22Rv1 (cell line): ENCODE data around the gene PDP2.

Experiments
- H3K27ac ChIP-seq: fragments of 450-650 bp; 2 replicates; pipeline ENCODE4 v1.5.1; 2017
- ZFX ChIP-seq: fragments of 450-650 bp; IDR thresholded peaks from 2 replicates; pipeline ENCODE4 v1.6.1; 2017; ENCODE audit warnings: antibody characterized with exemption, borderline replicate concordance
- TF ChIP-seq, protein P1 (sequence below): fragments of 450-650 bp; IDR thresholded peaks from 2 replicates; pipeline ENCODE4 v1.5.1; 2017; ENCODE audit warnings: mild to moderate bottlenecking

PDP2 gene

DNA sequence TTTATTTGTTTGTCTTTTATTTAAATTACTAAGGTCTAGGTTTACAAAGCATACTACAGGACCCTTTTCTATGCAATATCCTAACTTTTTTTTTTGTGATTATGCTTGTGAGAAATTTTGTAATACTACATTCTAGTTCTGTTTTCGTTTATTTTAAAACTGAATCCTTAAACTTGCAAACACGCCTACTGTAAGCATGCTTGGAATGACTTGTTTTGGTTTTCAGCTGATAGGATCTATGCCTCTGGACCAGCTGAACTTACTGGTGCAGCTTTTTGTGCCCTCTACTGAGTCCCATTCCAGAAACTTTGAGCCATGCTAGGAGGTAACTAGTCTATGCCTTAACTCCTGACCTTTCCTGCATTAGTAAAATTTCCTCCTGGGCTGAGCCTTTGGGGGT, 6.0 kb downstream of the PDP2 start:
- no peak for TF ChIP-seq ZFX
- TF ChIP-seq, protein P1, sequence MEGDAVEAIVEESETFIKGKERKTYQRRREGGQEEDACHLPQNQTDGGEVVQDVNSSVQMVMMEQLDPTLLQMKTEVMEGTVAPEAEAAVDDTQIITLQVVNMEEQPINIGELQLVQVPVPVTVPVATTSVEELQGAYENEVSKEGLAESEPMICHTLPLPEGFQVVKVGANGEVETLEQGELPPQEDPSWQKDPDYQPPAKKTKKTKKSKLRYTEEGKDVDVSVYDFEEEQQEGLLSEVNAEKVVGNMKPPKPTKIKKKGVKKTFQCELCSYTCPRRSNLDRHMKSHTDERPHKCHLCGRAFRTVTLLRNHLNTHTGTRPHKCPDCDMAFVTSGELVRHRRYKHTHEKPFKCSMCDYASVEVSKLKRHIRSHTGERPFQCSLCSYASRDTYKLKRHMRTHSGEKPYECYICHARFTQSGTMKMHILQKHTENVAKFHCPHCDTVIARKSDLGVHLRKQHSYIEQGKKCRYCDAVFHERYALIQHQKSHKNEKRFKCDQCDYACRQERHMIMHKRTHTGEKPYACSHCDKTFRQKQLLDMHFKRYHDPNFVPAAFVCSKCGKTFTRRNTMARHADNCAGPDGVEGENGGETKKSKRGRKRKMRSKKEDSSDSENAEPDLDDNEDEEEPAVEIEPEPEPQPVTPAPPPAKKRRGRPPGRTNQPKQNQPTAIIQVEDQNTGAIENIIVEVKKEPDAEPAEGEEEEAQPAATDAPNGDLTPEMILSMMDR = no peak
- H3K27ac ChIP-seq = no peak overlapping the region

DNA sequence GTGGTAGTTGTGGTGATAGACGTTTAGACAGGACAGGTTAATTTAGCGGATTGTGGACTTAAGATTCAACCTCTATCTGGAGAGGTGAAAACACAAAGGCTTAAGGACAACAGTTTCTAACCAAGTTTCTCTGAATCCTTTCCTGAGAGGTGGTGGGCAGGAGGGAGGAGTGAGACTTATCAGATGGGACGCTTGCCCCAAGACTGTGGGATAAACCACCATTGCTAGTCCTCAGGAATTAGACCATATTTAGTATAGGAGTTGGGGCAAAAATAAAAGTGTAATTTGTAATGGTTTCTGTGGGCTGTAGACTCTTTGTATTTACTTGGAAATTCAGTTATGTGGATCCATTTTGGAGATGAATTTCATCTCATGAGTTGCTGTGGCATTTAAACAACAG, 6.6 kb downstream of the PDP2 start:
- H3K27ac ChIP-seq = no peak overlapping the region
- TF ChIP-seq, protein P1 = no peak
- no peak for TF ChIP-seq ZFX

DNA sequence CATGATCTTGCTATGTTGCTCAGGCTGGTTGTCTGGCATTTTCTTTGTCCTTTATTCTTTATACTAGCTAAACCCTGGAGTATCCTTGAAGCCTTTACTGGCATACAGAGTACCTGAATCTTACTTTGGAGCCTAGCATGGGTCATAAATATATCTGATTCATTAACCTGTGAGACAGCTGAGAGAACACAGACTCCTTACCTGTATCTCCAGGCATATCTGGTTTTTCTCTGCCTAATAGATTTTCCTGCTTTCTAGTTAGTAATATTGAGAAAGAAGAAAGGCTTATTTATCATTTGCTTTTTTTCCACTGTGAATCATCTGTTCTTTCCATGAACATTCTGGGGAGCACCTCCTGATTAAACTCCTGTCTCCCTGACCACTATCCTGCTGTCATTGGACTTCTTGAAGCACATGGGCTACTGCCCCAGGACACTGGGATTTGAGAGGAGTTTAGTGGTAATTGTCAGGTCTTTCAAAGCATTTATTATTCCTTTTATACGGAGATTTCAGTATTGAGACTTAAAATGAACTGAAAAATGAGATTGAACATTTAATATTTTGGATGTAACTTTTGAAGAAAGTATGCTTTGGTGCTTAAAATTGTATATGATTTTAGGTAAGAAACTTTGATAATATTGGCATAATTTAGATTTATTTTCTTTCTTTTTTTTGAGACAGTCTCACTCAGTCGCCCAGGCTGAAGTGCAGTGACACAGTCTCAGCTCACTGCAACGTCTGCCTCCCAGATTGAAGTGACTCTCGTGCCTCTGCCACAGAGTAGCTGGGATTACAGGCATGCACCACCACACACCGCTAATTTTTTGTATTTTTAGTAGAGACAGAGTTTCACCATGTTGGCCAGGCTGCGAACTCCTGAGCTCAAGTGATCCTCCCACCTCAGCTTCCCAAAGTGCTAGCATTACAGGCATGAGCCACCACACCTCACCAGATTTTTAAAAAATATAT, 8.6 kb downstream of the PDP2 start:
- TF ChIP-seq, protein P1 = no peak
- TF ChIP-seq ZFX = no peak
- no peak overlapping the region for H3K27ac ChIP-seq

DNA sequence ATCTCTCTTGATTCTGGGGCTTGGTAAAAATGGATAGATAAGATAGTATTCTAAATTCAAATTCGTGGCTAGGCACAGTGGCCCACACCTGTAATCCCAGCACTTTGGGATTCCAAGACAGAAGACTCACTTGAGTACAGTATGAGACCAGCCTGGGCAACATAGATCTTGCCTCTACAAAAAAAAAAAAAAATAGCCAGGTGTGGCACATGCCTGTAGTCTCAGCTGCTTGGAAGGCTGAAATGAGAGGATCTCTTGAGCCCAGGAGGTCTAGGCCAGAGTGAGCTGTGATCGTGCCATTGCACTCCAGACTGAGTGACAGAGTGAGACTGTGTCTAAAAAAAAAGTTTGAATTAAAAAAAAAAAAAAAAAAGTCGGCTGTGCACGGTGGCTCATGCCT, 9.3 kb downstream of the PDP2 start:
- TF ChIP-seq, protein P1 = no peak
- TF ChIP-seq ZFX = no peak
- no peak overlapping the region for H3K27ac ChIP-seq

DNA sequence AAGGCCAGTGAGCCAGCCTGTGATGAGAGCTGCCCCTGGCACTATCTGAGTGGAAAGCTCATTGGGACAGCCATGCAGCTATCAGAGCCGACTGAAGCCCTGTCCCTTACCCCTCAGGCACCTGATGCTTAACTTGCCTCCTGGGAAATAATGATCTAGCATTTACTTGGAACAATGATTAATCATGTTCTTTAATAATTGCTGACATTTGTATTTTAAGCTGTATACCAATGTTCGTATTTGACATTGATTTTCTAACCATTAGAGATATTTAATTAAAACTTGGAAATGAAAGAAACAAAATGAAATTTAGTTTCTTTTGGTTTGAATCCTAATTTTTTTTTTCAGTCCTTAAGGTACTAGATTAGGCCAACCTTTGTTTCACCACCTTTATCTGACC, 10.5 kb downstream of the PDP2 start:
- no peak for TF ChIP-seq ZFX
- TF ChIP-seq, protein P1 = no peak

DNA sequence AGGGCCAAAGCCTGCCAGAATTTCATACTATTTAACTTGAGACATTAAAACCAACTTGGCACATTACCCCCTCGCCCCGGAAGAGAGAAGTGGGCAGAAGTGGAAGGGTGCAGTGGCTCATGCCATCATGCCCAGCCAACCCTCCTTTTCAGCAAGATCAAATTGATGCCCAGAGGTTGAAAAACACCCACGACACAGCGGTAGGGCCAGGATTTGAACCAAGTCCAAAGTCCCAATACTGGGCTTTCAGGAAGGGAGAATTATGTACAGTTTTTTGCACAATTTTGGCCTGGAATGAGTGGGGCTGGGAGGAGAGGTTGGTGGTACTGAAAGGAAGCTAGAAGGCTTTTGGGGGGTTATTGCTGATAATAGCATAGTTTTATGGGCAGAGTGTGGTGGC, 11.0 kb downstream of the PDP2 start:
- H3K27ac ChIP-seq = no peak overlapping the region
- TF ChIP-seq ZFX = no peak
- TF ChIP-seq, protein P1 = no peak

More for the DNA sequence above, 10.5 kb downstream of the PDP2 start:
- no peak overlapping the region for H3K27ac ChIP-seq

DNA sequence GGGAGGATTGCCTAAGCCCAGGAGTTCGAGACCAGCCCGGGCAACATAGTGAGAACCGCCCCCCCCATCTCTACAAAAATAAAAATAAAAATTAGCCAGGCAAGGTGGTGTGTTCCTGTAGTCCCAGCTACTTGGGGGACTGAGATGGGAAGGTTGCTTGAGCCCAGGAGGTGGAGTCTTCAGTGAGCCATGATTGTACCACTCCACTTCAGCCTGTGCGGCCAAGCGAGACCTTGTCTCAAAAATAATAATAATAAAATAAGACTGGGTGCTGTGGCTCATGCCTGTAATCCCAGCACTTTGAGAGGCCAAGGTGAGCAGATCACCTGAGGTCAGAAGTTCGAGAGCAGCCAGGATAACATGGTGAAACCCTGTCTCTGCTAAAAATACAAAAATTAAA, 11.5 kb downstream of the PDP2 start:
- H3K27ac ChIP-seq = no peak overlapping the region
- TF ChIP-seq, protein P1 = no peak
- TF ChIP-seq ZFX = no peak
